ENCODE results near the gene ACVR1C.

Gene ACVR1C

DNA sequence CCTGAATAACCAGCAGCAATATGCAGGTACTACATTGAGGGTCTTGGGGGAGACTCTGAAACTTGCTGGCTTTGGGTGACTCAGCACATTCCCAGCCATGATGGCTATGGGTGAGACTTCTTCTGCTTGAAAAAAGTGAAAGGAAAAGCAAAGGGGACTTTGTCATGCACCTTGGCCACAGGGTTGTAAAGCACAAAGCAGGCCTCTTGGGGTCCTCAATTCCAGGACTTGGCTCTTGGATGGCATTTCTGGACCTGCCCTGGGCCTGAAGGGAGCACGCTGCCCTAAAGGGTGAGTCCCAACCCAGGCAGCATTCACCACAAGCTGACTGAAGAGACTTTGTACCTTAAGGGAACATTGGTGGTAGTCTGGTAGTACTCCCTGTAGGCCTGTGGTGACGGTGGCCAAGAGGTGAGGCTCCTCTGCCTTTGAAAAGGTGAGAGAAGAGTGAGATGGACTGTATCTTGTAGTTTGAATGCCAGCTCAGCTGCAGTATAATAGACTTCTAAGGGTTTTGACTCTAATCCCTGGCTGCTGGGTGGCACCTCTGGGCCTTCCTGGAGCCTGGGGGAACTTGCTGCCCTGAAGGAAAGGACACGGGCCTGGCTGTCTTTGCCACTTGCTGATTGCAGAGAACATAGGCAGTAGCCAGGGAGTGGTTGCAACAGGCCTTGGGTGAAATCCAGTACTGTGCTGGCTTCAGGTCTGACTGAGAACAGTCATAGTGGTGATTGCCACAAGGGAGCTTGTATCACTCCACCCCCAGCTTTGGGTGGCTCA, 148.3 kb downstream of the ACVR1C start:
- peak; percentile 31 for DNase-seq (ENCODE audit: extremely low read depth, low read depth)
- no peak for TF ChIP-seq CTCF (IDR thresholded peaks at IDR 0.05; ENCODE audit: low read depth, low read length)

- no peak for TF ChIP-seq CTCF (IDR thresholded peaks at IDR 0.05; ENCODE audit: low read depth, low read length)
- DNase-seq (ENCODE audit: extremely low read depth, low read depth): no peak
Measured at GRCh38 chr2:157479081-157480027, 149.3 kb downstream of the ACVR1C start.

GRCh38 chr2:157477919-157478318, 150.7 kb downstream of the ACVR1C start:
- no peak for DNase-seq (ENCODE audit: extremely low read depth, low read depth)
- no peak for TF ChIP-seq CTCF (IDR thresholded peaks at IDR 0.05; ENCODE audit: low read depth, low read length)

- no peak for TF ChIP-seq CTCF (IDR thresholded peaks at IDR 0.05; ENCODE audit: low read depth, low read length)
- no peak for DNase-seq (ENCODE audit: extremely low read depth, low read depth)
Measured at GRCh38 chr2:157476953-157477709, 151.5 kb downstream of the ACVR1C start.
